Sigmoid colon (tissue), 4 donors: ENCODE measurements around the gene SLC8A1.

Experiments used
- CTCF ChIP-seq, 4 experiments: fragments of 450-650 bp in 3 of 4; fragments of 200-600 bp in 1 of 4; IDR thresholded peaks; one replicate each; pipeline ENCODE4 v1.5.1; 2016 to 2019; ENCODE audit warnings: antibody characterized with exemption in 4 of 4, mild to moderate bottlenecking in 3 of 4, moderate library complexity in 2 of 4
- EP300 ChIP-seq, 4 donors: sonication (generic); formaldehyde crosslinking; IDR thresholded peaks; one replicate each; pipeline ENCODE4 v1.6.1; 2017; ENCODE audit warnings: antibody characterized with exemption in 4 of 4
- POLR2A ChIP-seq, 2 donors: fragments of 450-650 bp; IDR thresholded peaks; one replicate each; pipeline ENCODE4 v1.6.1; 2016; ENCODE audit warnings: antibody characterized with exemption in 2 of 2, mild to moderate bottlenecking in 2 of 2, moderate library complexity in 2 of 2
- POLR2AphosphoS5 ChIP-seq, 4 donors: sonication (generic); formaldehyde crosslinking; IDR thresholded peaks; one replicate each; pipeline ENCODE4 v1.6.1; 2017; ENCODE audit warnings: antibody characterized with exemption in 4 of 4

GRCh38 chr2:40177366-40177765, 274.5 kb downstream of the SLC8A1 start:
- TF ChIP-seq POLR2A (IDR thresholded peaks at IDR 0.05) (no peak), CTCF (IDR thresholded peaks at IDR 0.05) (no peak), POLR2AphosphoS5 (IDR thresholded peaks at IDR 0.05) (no peak), EP300 (IDR thresholded peaks at IDR 0.05) (no peak)
